DMS114 treated with DMSO at 0.1 percent for 48 hours (cell line): ENCODE measurements around the gene CNIH2.
"Not testable (repeated sequence)": the region's sequence is repeated elsewhere in the genome, so short reads cannot be mapped to it uniquely, and the experiment has no call there.

Experiments
- DNase-seq: peaks from one replicate; lab custom pipeline; 2025; ENCODE audit not compliant: unreplicated experiment; lab: John Stamatoyannopoulos, UW

CNIH2 gene

GRCh38 chr11:66313321-66314185, 35.6 kb downstream of the CNIH2 start:
- no peak for DNase-seq

GRCh38 chr11:66314186-66314501, 36.2 kb downstream of the CNIH2 start:
- no peak for DNase-seq

GRCh38 chr11:66314561-66315497, 36.9 kb downstream of the CNIH2 start:
- DNase-seq = no peak

GRCh38 chr11:66315498-66315885, 37.5 kb downstream of the CNIH2 start:
- DNase-seq = no peak

- no peak for DNase-seq
Observed at GRCh38 chr11:66315921-66316811, 38.2 kb downstream of the CNIH2 start.

- no peak for DNase-seq
Observed at GRCh38 chr11:66316849-66317251, 38.9 kb downstream of the CNIH2 start, which contains the start of gene CD248. CD248 (minus strand) TSS chr11:66317044; CDS start chr11:66317027, 17 bp downstream.

GRCh38 chr11:66317322-66317722, 39.3 kb downstream of the CNIH2 start:
- DNase-seq = no peak

GRCh38 chr11:66317723-66318599, 40.0 kb downstream of the CNIH2 start:
- no peak for DNase-seq

- no peak for DNase-seq
Observed at GRCh38 chr11:66318600-66318970, 40.6 kb downstream of the CNIH2 start.

GRCh38 chr11:66320289-66320688, 42.3 kb downstream of the CNIH2 start:
- not testable (repeated sequence) for DNase-seq

- DNase-seq = not testable (repeated sequence)
Observed at GRCh38 chr11:66320748-66321147, 42.8 kb downstream of the CNIH2 start.

- DNase-seq = no peak
Observed at GRCh38 chr11:66321606-66322005, 43.6 kb downstream of the CNIH2 start.

- DNase-seq = no peak
Observed at GRCh38 chr11:66322732-66323427, 44.9 kb downstream of the CNIH2 start.

- no peak for DNase-seq
Observed at GRCh38 chr11:66323684-66324083, 45.7 kb downstream of the CNIH2 start.

GRCh38 chr11:66324664-66325063, 46.7 kb downstream of the CNIH2 start:
- no peak for DNase-seq

GRCh38 chr11:66325263-66325671, 47.3 kb downstream of the CNIH2 start:
- DNase-seq = no peak

- DNase-seq = no peak
Observed at GRCh38 chr11:66326261-66327111, 48.5 kb downstream of the CNIH2 start.
